ENCODE data around the gene ZNF93.
"Not testable (repeated sequence)": the region's sequence is repeated elsewhere in the genome, so short reads cannot be mapped to it uniquely, and the experiment has no call there.

DNA sequence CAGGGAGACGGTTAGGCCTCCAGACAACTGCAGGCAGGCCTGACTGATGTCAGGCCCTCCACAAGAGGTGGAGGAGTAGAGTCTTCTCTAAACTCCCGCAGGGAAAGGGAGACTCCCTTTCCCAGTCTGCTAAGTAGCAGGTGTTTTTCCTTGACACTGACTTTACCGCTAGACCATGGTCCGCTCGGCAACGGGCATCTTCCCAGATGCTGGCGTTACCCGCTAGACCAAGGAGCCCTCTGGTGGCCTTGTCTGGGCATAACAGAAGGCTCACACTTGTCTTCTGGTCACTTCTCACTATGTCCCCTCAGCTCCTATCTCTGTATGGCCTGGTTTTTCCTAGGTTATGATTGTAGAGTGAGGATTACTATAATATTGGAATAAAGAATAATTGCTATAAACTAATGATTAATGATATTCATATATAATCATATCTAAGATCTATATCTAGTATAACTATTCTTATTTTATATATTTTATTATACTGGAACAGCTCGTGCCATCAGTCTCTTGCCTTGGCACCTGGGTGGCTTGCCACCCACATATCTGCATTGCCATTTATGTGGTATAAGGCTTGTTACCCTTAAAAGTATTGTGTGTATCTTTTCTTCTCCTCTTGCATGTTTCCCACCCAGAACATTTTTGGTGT is 58.5 kb downstream of the ZNF93 start:
- TF ChIP-seq, protein P1, sequence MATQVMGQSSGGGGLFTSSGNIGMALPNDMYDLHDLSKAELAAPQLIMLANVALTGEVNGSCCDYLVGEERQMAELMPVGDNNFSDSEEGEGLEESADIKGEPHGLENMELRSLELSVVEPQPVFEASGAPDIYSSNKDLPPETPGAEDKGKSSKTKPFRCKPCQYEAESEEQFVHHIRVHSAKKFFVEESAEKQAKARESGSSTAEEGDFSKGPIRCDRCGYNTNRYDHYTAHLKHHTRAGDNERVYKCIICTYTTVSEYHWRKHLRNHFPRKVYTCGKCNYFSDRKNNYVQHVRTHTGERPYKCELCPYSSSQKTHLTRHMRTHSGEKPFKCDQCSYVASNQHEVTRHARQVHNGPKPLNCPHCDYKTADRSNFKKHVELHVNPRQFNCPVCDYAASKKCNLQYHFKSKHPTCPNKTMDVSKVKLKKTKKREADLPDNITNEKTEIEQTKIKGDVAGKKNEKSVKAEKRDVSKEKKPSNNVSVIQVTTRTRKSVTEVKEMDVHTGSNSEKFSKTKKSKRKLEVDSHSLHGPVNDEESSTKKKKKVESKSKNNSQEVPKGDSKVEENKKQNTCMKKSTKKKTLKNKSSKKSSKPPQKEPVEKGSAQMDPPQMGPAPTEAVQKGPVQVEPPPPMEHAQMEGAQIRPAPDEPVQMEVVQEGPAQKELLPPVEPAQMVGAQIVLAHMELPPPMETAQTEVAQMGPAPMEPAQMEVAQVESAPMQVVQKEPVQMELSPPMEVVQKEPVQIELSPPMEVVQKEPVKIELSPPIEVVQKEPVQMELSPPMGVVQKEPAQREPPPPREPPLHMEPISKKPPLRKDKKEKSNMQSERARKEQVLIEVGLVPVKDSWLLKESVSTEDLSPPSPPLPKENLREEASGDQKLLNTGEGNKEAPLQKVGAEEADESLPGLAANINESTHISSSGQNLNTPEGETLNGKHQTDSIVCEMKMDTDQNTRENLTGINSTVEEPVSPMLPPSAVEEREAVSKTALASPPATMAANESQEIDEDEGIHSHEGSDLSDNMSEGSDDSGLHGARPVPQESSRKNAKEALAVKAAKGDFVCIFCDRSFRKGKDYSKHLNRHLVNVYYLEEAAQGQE (IDR thresholded peaks at IDR 0.05; ENCODE audit: insufficient replicate concordance, low read depth): not testable (repeated sequence)
- TF ChIP-seq CTCF (IDR thresholded peaks at IDR 0.05; ENCODE audit: insufficient read depth, low read length); GABPA (IDR thresholded peaks at IDR 0.05; ENCODE audit: low read depth): not testable (repeated sequence)

All from HL-60 (cell line).